CD4-positive, alpha-beta T cell (primary cell): ENCODE measurements around the gene HOXA3. TPM values are rescaled to one million over a fixed set of nuclear protein-coding genes. Genes with fewer than 3 reads are reported as not detected.

Experiments used
- ATAC-seq: fragments of 200-7000 bp; cut with Tn5 transposase; one replicate; pipeline ENCODE4 v1.10.0; 2022; ENCODE audit warnings: mild to moderate bottlenecking; ENCODE audit not compliant: poor library complexity
- CTCF ChIA-PET: fragments of 350-600 bp; sonication (Branson Sonifier 250); formaldehyde crosslinking; loops from one replicate; lab custom pipeline; 2021; ENCODE audit warnings: antibody characterized with exemption, inconsistent platforms; lab: Charles Lee
- POLR2A ChIA-PET: fragments of 350-600 bp; sonication (Branson Sonifier 250); formaldehyde crosslinking; loops from one replicate; lab custom pipeline; 2021; ENCODE audit warnings: antibody characterized with exemption, inconsistent platforms; lab: Charles Lee
- DNase-seq, 14 experiments: peaks; one replicate each; pipeline ENCODE4 v3.0.0-alpha.2; 2013 to 2020; ENCODE audit warnings: mixed read lengths in 2 of 14
- H3K27ac ChIP-seq, 2 donors: one replicate each; pipeline versions ENCODE4 v1.5.1 to v1.7.0; 2013; ENCODE audit warnings: low read length in 2 of 2, low read depth in 1 of 2, mild to moderate bottlenecking in 1 of 2
- H3K27me3 ChIP-seq, 2 experiments: 1 replicate in 1 of 2; 2 replicates in 1 of 2; pipeline versions ENCODE4 v1.6.1 to v1.7.0; 2013; ENCODE audit warnings: low read length in 2 of 2, control low read depth in 1 of 2, mild to moderate bottlenecking in 1 of 2, moderate library complexity in 1 of 2; ENCODE audit not compliant: insufficient read depth in 2 of 2, control insufficient read depth in 1 of 2
- H3K36me3 ChIP-seq: one replicate; pipeline ENCODE4 v1.6.1; 2013; ENCODE audit warnings: low read length, control low read depth; ENCODE audit not compliant: insufficient read depth
- H3K4me1 ChIP-seq: one replicate; pipeline ENCODE4 v1.6.1; 2013; ENCODE audit warnings: low read length, control low read depth; ENCODE audit not compliant: insufficient read depth
- H3K4me3 ChIP-seq: one replicate; pipeline ENCODE4 v1.5.1; 2013; ENCODE audit warnings: mild to moderate bottlenecking, low read length, moderate library complexity
- H3K9me3 ChIP-seq, 2 experiments: 1 replicate in 1 of 2; 2 replicates in 1 of 2; pipeline versions ENCODE4 v1.6.1 to v1.7.0; 2013; ENCODE audit warnings: low read length in 2 of 2, mild to moderate bottlenecking in 2 of 2, control low read depth in 1 of 2, moderate library complexity in 1 of 2; ENCODE audit not compliant: control insufficient read depth in 1 of 2, insufficient read depth in 1 of 2
- H3K27ac Mint-ChIP-seq: one replicate; pipeline ENCODE4 v1.8.0; 2020; ENCODE audit warnings: mixed read lengths
- H3K27me3 Mint-ChIP-seq: one replicate; pipeline ENCODE4 v1.8.0; 2021; ENCODE audit warnings: mixed read lengths
- H3K36me3 Mint-ChIP-seq: one replicate; pipeline ENCODE4 v1.8.0; 2021; ENCODE audit warnings: low read depth, mixed read lengths
- H3K4me1 Mint-ChIP-seq: one replicate; pipeline ENCODE4 v1.8.0; 2021; ENCODE audit warnings: low read depth, mixed read lengths
- H3K4me3 Mint-ChIP-seq: one replicate; pipeline ENCODE4 v1.8.0; 2020; ENCODE audit warnings: mild to moderate bottlenecking, mixed read lengths
- H3K9me3 Mint-ChIP-seq: one replicate; pipeline ENCODE4 v1.8.0; 2020; ENCODE audit warnings: mixed read lengths
- CTCF ChIP-seq: fragments of 200-600 bp; IDR thresholded peaks from one replicate; pipeline ENCODE4 v1.8.0; 2022; ENCODE audit warnings: antibody characterized with exemption, mild to moderate bottlenecking
- intact Hi-C, 2 experiments: fragments of 100-400 bp; cut with DNase I in 1 of 2; cut with micrococcal nuclease in 1 of 2; formaldehyde crosslinking; loops; one replicate each; pipeline versions ENCODE4 v1.15.1 to v1.9.0; 2023 to 2025; cut with DNase I, micrococcal nuclease
- total RNA-seq, 174 experiments: library from RNA in 2 of 174; stranded (reverse) in 2 of 174; gene quantifications; one replicate each; pipeline ENCODE4 v1.2.3 and lab custom pipeline; 2021 to 2026

HOXA3 gene
- total RNA-seq, 2 experiments from 2014 or later, result not detected

GRCh38 chr7:27154901-27155815 is 2.8 kb upstream of the HOXA3 start:
- Histone ChIP-seq H3K27me3 (peaks cover 93 to 97% of the 10 kb centered on the region in 2 experiments), H3K4me1 (peaks cover 72% of the 10 kb centered on the region), H3K4me3 (no peak overlapping the region), H3K9me3 (peaks cover 0 to 74% of the 10 kb centered on the region in 2 experiments), H3K36me3 (no peaks in the 10 kb centered on the region), H3K27ac (no peak overlapping the region)
- no peak for TF ChIP-seq CTCF
- Mint-ChIP-seq H3K27me3 (peaks cover 100% of the 10 kb centered on the region), H3K36me3 (no peaks in the 10 kb centered on the region), H3K4me1 (peaks cover 77% of the 10 kb centered on the region), H3K9me3 (no peaks in the 10 kb centered on the region), H3K27ac (peak overlapping the region; percentile 71), H3K4me3 (peak overlapping the region; percentile 63)
- no peak for ATAC-seq
- ChIA-PET POLR2A (no interaction called here), CTCF (no interaction called here)
- intact Hi-C loops, result loop anchor here (5.0 kb wide), 3 partner anchors 32 to 953 kb away; partner anchors contain the start of genes CBX3 (in 1 of the 2), HNRNPA2B1 (in 1 of the 2) and HOXA11 (in 1 of the 2)
- DNase-seq, result peak in 4 of 14 experiments; percentile 48 to 61 (median 52)

- Histone ChIP-seq H3K4me3 (no peak overlapping the region), H3K27me3 (peaks cover 91 to 97% of the 10 kb centered on the region in 2 experiments), H3K9me3 (peaks cover 0 to 72% of the 10 kb centered on the region in 2 experiments), H3K4me1 (peaks cover 70% of the 10 kb centered on the region), H3K36me3 (no peaks in the 10 kb centered on the region), H3K27ac (no peak overlapping the region)
- Mint-ChIP-seq H3K4me3 (peak overlapping the region; percentile 8), H3K27ac (peak overlapping the region; percentile 71), H3K36me3 (no peaks in the 10 kb centered on the region), H3K4me1 (peaks cover 71% of the 10 kb centered on the region), H3K9me3 (no peaks in the 10 kb centered on the region), H3K27me3 (peaks cover 100% of the 10 kb centered on the region)
- TF ChIP-seq CTCF, result no peak
- ATAC-seq (no peak), DNase-seq (peak in 1 of 14 experiments; percentile 31)
- POLR2A ChIA-PET, result no interaction called here
- CTCF ChIA-PET, result no interaction called here
- intact Hi-C loops, result loop anchor here (5.0 kb wide), 2 partner anchors 33 to 43 kb away; partner anchors contain the start of gene HOXA11 (in 1 of the 2)
These were observed 2.0 kb upstream of the HOXA3 start for GRCh38 chr7:27154369-27154768.

DNA sequence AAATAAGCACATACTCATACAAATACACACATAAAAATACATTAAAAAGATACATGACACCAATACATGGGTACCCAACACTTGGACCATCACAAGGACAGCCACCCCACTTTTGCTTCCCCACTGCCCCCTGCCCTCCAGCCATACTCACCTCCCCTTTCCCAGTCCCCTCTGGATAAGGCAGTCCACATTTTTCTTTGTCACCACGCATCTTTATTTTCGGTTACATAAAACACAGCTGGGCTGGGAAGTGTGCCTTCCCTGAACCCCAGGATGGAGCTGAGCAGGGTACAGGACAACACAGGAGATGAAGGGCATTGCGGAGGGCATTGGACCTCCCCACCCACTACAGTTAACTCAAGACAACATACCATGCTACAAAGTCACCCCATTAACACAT is 1.1 kb upstream of the HOXA3 start:
- Mint-ChIP-seq H3K4me1 (peaks cover 68% of the 10 kb centered on the region), H3K36me3 (no peaks in the 10 kb centered on the region)

More for the DNA sequence above, 1.1 kb upstream of the HOXA3 start:
- no peak for TF ChIP-seq CTCF
- DNase-seq, result no peak
- ChIA-PET CTCF (no interaction called here), POLR2A (no interaction called here)
- intact Hi-C loops, result loop anchor here (5.0 kb wide), 2 partner anchors 34 to 44 kb away; partner anchors contain the start of gene HOXA11 (in 1 of the 2)
- Histone ChIP-seq H3K36me3 (no peaks in the 10 kb centered on the region), H3K27ac (no peak overlapping the region), H3K4me1 (peaks cover 66% of the 10 kb centered on the region), H3K4me3 (no peak overlapping the region), H3K27me3 (peaks cover 91 to 97% of the 10 kb centered on the region in 2 experiments), H3K9me3 (peaks cover 0 to 71% of the 10 kb centered on the region in 2 experiments)
- Mint-ChIP-seq H3K9me3 (no peaks in the 10 kb centered on the region), H3K27ac (no peak overlapping the region), H3K4me3 (peak overlapping the region; percentile 1), H3K27me3 (peaks cover 100% of the 10 kb centered on the region)
- ATAC-seq, result no peak
